NOMO-1 treated with dmso at 0.1 percent for 144 hours (cell line): ENCODE data around the gene MAGI2.

ENCODE experiments used
- DNase-seq: peaks from one replicate; lab custom pipeline; 2025; ENCODE audit not compliant: unreplicated experiment; lab: John Stamatoyannopoulos, UW

Gene MAGI2

DNA sequence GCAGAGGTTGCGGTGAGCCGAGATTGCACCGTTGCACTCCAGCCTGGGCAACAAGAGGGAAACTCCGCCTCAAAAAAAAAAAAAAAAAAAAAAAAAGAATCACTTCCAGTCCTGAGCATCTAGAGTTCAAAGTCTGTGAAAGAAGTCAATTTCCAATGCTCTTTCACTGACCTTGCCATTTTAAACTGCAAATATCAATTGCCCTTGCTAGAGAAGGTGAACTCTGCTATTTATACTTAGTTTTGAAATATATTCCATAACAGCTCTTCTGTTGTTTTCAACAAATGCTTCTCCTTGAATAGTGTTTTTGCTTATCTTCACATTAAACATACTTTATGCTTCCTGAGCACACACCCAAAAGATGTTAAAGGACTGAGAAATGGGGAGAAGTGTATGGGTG lies 1323.6 kb downstream of the MAGI2 start:
- DNase-seq: no peak

DNA sequence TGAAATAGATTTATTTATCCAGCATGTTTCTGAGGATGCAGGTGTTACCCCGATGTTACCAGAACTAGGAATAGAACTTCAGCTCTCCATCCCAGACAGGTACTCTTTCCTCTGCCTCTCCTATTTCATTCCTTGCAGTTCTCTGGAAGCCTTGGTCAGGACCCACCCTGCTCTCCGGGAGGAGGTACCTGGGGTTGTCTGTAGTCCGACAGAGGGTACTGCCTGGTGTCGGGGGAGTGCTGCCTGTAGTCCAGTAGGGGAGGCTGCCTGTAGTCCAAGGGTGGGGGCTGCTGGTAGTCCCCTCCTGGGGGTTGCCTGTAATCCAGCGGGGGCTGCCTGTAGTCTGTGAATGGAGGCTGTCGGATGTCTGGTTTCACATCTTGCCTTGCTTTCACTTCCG lies 1326.5 kb downstream of the MAGI2 start:
- DNase-seq: no peak

- no peak for DNase-seq
Observed at GRCh38 chr7:78125884-78126283, 1327.6 kb downstream of the MAGI2 start.

DNA sequence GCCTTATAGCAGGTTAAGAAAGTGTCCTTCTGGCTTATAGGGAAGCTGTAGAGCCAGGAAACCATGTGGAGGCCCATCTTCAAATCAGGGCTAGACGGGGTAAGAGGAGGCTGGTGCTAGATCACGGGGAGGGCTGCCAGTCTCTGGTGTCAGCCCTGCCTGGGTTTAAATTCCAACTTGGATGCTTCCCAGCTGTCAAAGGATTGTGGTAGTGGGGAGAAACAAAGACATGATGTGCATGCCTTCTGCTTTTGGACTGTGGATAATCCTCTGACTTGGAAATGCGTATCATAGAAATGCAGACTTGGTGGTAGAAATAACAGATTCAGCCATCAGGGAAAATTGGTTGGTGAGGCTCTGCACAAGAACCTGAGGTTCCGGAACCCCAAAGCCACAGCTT lies 1329.3 kb downstream of the MAGI2 start:
- DNase-seq: no peak

DNA sequence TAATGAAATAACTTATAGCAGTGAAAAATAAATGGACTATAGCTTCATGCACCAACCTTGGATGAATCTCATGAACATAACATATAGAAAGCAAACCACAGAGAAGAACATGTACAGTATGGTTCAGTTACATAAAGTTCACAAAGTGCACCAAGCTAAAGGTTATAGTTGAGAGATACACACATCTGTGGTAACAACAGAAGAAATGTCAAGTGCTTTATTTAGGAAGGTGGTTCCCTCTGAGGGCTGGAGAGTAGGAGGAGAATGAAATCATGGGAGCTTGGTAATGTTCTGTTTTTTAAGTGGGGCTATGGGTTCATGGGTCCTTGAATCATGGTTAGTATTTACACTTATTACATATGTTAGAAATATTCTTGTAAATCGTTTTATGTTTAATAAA lies 1331.6 kb downstream of the MAGI2 start:
- no peak for DNase-seq

DNA sequence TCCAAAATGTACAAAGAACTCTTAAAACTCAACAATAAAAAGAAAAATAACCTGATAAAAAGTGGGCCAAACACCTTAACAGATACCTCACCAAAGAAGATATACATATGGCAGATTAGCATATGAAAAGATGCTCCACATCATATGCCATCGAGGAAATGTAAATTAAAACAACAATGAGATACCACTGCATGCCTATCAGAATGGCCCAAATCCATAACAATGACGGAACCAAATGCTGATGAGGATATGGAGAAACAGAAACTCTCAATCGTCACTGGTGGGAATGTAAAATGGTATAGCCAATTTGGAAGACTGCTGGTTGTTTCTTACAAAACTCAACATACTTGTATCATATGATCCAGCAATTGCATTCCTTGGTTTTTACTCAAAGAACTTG lies 1335.0 kb downstream of the MAGI2 start:
- no peak for DNase-seq

DNA sequence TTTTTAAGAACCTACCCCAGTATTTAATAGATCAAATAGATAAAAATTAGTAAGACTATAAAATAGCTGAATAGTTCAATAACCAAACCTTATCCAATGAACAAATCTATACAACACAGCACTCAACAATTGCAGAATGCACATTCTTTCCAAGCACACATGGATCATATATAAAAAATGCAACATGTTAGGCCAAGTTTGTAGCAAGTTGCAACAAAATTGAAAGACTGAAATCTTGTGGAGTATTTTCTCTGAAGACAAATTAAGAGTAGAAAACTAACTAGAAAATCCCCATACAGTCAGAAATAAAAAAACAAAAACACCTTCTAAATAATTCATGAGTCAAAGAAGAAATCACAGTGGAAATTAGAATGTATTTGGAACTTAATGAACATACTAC lies 1337.6 kb downstream of the MAGI2 start:
- DNase-seq: no peak

DNA sequence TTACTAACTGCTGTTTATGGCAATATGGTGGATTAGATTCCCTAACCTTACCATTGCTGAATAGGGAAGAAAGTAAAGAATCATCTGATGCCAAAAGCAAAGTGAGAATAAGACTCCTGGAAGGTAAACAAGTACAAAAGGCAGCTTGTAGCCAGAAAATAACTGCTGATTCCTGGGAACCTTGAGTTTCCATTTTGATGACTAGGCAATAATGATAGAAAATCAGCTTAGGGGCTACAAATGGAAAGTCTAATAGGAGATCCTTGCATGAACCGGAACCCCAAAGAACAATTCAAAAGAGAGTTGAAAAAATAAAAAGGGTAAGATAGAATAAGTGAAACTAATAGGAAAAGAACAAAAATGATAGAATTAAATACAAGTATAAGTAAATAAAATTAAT lies 1338.5 kb downstream of the MAGI2 start:
- DNase-seq: no peak

DNA sequence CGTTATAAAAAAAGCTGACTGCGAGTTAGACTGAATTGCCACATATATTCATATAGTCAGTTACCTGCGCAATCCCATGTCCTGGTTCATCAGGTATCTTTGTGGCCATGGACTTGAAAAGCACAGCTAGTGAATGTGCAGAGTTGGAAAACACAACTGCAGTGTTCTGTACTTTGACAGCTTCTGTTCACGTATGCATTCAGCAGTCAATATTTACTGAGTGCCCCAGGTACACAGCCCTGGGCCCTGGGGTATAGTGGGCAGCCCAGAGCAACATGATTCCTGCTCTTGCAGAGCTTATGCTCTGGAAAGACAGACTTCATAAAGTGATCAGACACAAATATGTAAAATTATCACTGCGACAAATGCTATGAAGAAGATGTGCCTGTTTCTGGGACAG lies 1341.0 kb downstream of the MAGI2 start:
- no peak for DNase-seq

DNA sequence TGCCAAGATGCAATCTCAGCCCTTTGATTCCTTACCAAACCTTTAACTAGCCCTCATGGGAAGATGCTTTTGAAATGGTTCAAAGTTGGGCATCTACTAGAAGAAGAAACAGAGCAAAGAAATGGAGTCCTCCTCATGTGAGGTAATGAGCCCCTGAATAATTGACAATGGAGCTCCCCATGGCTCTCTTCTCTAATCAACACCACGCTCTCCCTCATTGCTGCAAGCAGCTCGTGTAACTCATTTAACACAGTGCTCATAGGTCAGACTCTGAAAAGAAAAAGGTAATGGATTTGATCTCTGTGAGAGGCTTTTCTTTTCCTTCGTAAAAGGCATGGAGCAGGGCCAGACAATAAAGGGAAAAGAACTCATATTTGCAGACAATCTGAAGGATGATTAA lies 1342.1 kb downstream of the MAGI2 start:
- DNase-seq: no peak

GRCh38 chr7:78103475-78103874 lies 1350.0 kb downstream of the MAGI2 start:
- no peak for DNase-seq

DNA sequence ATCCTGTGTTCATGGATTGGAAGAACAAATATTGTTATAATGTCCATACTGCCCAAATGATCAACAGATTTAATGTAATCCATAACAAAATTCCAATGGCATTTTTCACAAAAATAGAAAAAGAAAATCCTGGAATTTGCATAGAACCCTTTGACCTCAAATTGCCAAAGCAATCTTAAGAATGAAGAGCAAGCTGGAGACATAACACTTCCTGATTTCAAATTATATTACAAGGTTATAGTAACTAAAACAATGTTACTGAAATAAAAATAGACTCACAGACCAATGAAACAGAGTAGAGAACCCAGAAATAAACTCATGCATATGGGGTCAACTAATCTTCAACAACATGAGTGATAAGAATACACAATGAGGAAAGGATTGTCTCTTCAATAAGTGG lies 1352.4 kb downstream of the MAGI2 start:
- no peak for DNase-seq

- DNase-seq: no peak
Observed at GRCh38 chr7:78099715-78100394, 1353.6 kb downstream of the MAGI2 start.

DNA sequence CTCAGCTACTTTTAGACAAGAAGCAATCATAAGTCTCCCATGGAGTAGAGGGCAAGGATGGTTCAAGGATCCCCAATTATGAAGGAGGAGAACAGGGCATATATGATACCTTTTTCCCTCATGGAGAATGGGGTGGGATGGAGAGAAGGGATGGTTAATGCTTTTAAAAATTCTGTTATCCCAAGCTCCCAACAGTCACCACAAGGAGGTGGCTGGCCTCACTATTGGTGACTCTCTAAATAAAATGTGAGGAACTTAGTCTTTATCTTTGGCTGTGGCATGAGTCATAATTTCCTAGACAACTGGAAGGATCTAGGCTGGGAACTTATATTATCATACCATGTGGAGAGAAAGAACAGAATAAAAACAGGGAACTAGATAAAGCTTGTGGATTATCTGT lies 1357.9 kb downstream of the MAGI2 start:
- no peak for DNase-seq

DNA sequence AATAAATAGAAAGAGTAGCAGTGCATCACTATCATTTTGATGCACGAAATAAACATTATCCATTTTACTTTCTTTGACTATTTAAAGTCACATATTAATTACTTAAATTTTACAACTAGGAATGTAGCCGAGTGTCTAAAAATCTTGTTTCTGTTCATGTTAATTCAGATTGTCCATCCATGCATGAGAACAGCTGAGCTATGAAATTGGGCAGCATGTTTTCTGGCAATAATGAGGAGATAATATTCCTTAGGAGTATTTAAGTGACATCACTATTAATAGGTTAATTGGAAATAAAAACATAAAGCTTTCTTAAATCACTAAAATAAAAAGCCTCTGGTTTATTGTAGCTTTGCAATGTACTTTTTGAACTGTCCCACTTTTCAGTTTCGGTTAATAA lies 1361.1 kb downstream of the MAGI2 start:
- no peak for DNase-seq

DNA sequence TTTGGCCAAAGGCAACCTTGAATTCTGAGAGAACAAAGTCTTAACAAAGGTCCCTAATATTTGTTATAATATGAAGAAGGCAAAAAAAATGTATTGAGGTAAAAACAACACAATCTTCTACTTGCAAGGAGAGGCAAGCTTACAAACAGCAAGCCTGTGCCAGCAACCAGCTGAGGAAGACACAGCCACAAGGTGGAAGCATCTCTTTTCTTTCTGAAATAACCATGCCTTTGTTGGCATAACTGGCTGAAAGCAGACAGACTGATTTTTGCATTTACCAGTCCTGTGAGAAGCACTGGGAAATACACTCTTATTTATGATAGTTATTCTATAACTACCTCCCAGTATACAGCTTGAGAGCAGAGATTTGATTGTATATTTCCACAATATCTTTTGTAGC lies 1362.9 kb downstream of the MAGI2 start:
- DNase-seq: no peak

- DNase-seq: no peak
Observed at GRCh38 chr7:78083476-78084120, 1369.9 kb downstream of the MAGI2 start.

DNA sequence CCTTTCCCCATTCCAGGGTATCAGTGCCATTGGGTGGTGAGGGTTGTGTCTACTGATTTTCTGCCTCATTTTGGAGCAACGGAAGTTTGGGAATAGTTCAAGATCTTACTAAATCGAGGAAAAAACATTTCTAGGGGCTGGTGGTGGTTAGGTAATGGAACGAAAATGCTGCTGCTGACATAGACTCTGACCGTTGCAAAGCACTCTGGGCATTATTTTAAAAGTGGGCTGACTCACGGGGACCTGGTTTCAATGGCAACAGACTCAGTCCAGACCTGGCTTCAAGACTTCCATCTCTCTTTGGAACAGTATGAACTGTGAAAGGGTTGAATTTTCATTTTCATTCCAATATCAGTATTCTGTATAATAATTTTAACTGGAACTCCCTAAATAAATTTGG lies 1370.9 kb downstream of the MAGI2 start:
- DNase-seq: no peak

- DNase-seq: no peak
Observed at GRCh38 chr7:78081888-78082287, 1371.6 kb downstream of the MAGI2 start.

GRCh38 chr7:78081344-78081743 lies 1372.1 kb downstream of the MAGI2 start:
- DNase-seq: no peak

GRCh38 chr7:78080811-78081210 lies 1372.7 kb downstream of the MAGI2 start:
- DNase-seq: no peak

GRCh38 chr7:78080241-78080640 lies 1373.2 kb downstream of the MAGI2 start:
- DNase-seq: no peak

DNA sequence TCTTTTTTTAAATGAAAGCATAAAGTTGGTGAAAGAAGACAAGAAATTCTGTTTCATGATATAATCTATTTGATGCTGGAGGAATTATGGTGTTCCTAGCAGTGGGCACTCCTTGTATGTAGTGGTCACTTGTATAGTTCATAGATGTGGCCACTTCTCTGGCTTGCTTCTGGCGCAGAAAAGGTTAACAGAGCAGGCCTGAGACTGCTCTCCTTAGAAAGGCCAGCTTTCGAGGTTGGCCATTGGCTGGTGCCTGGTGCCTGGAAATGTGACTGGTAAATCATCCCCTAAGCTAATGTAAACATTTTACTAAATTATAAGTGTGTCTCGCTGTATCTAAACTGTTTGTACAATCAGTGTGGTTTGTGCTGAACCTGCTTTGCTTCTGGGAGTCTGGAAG lies 1378.8 kb downstream of the MAGI2 start:
- DNase-seq: no peak
